Mucosa of stomach (tissue), 1 donor: ENCODE data around the gene RMDN3.

Source experiments
- H3K27me3 ChIP-seq: one replicate; pipeline ENCODE4 v1.7.0; 2013; ENCODE audit warnings: mild to moderate bottlenecking, low read length; ENCODE audit not compliant: control insufficient read depth, insufficient read depth
- H3K36me3 ChIP-seq: one replicate; pipeline ENCODE4 v1.7.0; 2013; ENCODE audit warnings: low read length; ENCODE audit not compliant: control insufficient read depth, insufficient read depth
- H3K4me1 ChIP-seq: one replicate; pipeline ENCODE4 v1.7.0; 2013; ENCODE audit warnings: mild to moderate bottlenecking, low read length; ENCODE audit not compliant: control insufficient read depth, insufficient read depth
- H3K4me3 ChIP-seq: one replicate; pipeline ENCODE4 v1.7.0; 2013; ENCODE audit warnings: low read length
- H3K9ac ChIP-seq: one replicate; pipeline ENCODE4 v1.7.0; 2013; ENCODE audit warnings: mild to moderate bottlenecking, low read length, moderate library complexity
- H3K9me3 ChIP-seq: one replicate; pipeline ENCODE4 v1.7.0; 2013; ENCODE audit warnings: mild to moderate bottlenecking, low read length, moderate library complexity; ENCODE audit not compliant: control insufficient read depth
- donor health status: Pancreatic carcinoma.

Gene RMDN3

GRCh38 chr15:40769274-40770146 lies 14.5 kb upstream of the RMDN3 start, which contains the start of gene C15orf62:
Gene C15orf62 (plus strand): TSS chr15:40769980. CDS start chr15:40770496, 516 bp downstream.
- Histone ChIP-seq H3K9ac (peak within 1 kb of the TSS; percentile 52), H3K4me3 (no peak within 1 kb of the TSS), H3K27me3 (no peaks in the 10 kb centered on the region), H3K4me1 (peaks cover 65% of the 10 kb centered on the region), H3K9me3 (no peaks in the 10 kb centered on the region), H3K36me3 (peaks cover 11% of the 10 kb centered on the region)

GRCh38 chr15:40768521-40769273 lies 13.6 kb upstream of the RMDN3 start:
- Histone ChIP-seq H3K4me1 (peaks cover 67% of the 10 kb centered on the region), H3K36me3 (peaks cover 5% of the 10 kb centered on the region), H3K9me3 (no peaks in the 10 kb centered on the region), H3K27me3 (no peaks in the 10 kb centered on the region), H3K4me3 (no peak overlapping the region), H3K9ac (peak overlapping the region; percentile 52)

GRCh38 chr15:40767838-40768500 lies 12.9 kb upstream of the RMDN3 start:
- Histone ChIP-seq H3K36me3 (no peaks in the 10 kb centered on the region), H3K9me3 (no peaks in the 10 kb centered on the region), H3K4me1 (peaks cover 75% of the 10 kb centered on the region), H3K27me3 (no peaks in the 10 kb centered on the region), H3K4me3 (no peak overlapping the region), H3K9ac (peak overlapping the region; percentile 9)

- no peak overlapping the region for H3K4me3 ChIP-seq
- H3K36me3 ChIP-seq = no peaks in the 10 kb centered on the region
- H3K4me1 ChIP-seq = peaks cover 81% of the 10 kb centered on the region
These were observed 12.1 kb upstream of the RMDN3 start for GRCh38 chr15:40766906-40767837.

GRCh38 chr15:40766194-40766815 lies 11.3 kb upstream of the RMDN3 start:
- H3K36me3 ChIP-seq = no peaks in the 10 kb centered on the region
- no peak overlapping the region for H3K9ac ChIP-seq
- H3K4me1 ChIP-seq = peaks cover 81% of the 10 kb centered on the region
- H3K9me3 ChIP-seq = no peaks in the 10 kb centered on the region
- H3K4me3 ChIP-seq = no peak overlapping the region
- H3K27me3 ChIP-seq = no peaks in the 10 kb centered on the region

More at GRCh38 chr15:40766906-40767837, 12.1 kb upstream of the RMDN3 start:
- no peaks in the 10 kb centered on the region for H3K9me3 ChIP-seq
- H3K9ac ChIP-seq = peak overlapping the region; percentile 9
- H3K27me3 ChIP-seq = no peaks in the 10 kb centered on the region

- Histone ChIP-seq H3K4me1 (peaks cover 68% of the 10 kb centered on the region), H3K9ac (peak overlapping the region; percentile 66), H3K9me3 (no peaks in the 10 kb centered on the region), H3K27me3 (no peaks in the 10 kb centered on the region), H3K36me3 (no peaks in the 10 kb centered on the region), H3K4me3 (peak overlapping the region; percentile 38)
These were observed 9.6 kb upstream of the RMDN3 start for GRCh38 chr15:40764629-40765103.

- H3K4me1 ChIP-seq = peaks cover 61% of the 10 kb centered on the region
- H3K9ac ChIP-seq = peak within 1 kb of the TSS; percentile 66
These were observed 9.0 kb upstream of the RMDN3 start, which contains the start of gene GCHFR for GRCh38 chr15:40763801-40764628. Gene GCHFR (plus strand): TSS chr15:40764068. CDS start chr15:40764181, 113 bp downstream.

GRCh38 chr15:40762919-40763800 lies 8.1 kb upstream of the RMDN3 start:
- Histone ChIP-seq H3K9ac (peak overlapping the region; percentile 66), H3K27me3 (no peaks in the 10 kb centered on the region), H3K4me1 (peaks cover 53% of the 10 kb centered on the region), H3K9me3 (no peaks in the 10 kb centered on the region), H3K36me3 (no peaks in the 10 kb centered on the region), H3K4me3 (peak overlapping the region; percentile 38)

More at GRCh38 chr15:40763801-40764628, 9.0 kb upstream of the RMDN3 start, which contains the start of gene GCHFR:
- no peaks in the 10 kb centered on the region for H3K9me3 ChIP-seq
- no peaks in the 10 kb centered on the region for H3K36me3 ChIP-seq
- H3K4me3 ChIP-seq = peak within 1 kb of the TSS; percentile 38
- no peaks in the 10 kb centered on the region for H3K27me3 ChIP-seq

- Histone ChIP-seq H3K9ac (no peak overlapping the region), H3K27me3 (no peaks in the 10 kb centered on the region), H3K9me3 (no peaks in the 10 kb centered on the region), H3K4me3 (no peak overlapping the region), H3K36me3 (no peaks in the 10 kb centered on the region), H3K4me1 (peaks cover 21% of the 10 kb centered on the region)
These were observed 4.9 kb upstream of the RMDN3 start for GRCh38 chr15:40759961-40760360.
